Natural killer cell (primary cell): ENCODE results near the gene NRF1. TPM values are rescaled to one million over a fixed set of nuclear protein-coding genes. Genes with fewer than 3 reads are reported as not detected.

Experiments used
- ATAC-seq, 3 donors: fragments of 150-1000 bp in 2 of 3; fragments of 200-7000 bp in 1 of 3; cut with Tn5 transposase; 1 replicate in 1 of 3; 2 replicates in 2 of 3; pipeline ENCODE4 v1.10.0; 2021; ENCODE audit warnings: mild to moderate bottlenecking in 2 of 3, moderate library complexity in 2 of 3
- DNase-seq, 2 donors: peaks; one replicate each; pipeline versions ENCODE4 v3.0.0 to v3.0.0-alpha.2; 2013 to 2021; ENCODE audit warnings: mixed read lengths in 1 of 2
- H3K27ac ChIP-seq: one replicate; pipeline ENCODE4 v1.5.1; 2013; ENCODE audit warnings: mild to moderate bottlenecking, low read length
- H3K27me3 ChIP-seq: one replicate; pipeline ENCODE4 v1.6.1; 2013; ENCODE audit warnings: low read length; ENCODE audit not compliant: control insufficient read depth, insufficient read depth
- H3K36me3 ChIP-seq: one replicate; pipeline ENCODE4 v1.6.1; 2013; ENCODE audit warnings: low read length; ENCODE audit not compliant: control insufficient read depth, insufficient read depth
- H3K4me1 ChIP-seq: one replicate; pipeline ENCODE4 v1.6.1; 2013; ENCODE audit warnings: low read length; ENCODE audit not compliant: control insufficient read depth, insufficient read depth
- H3K4me3 ChIP-seq: one replicate; pipeline ENCODE4 v1.5.1; 2013; ENCODE audit warnings: low read length
- H3K9me3 ChIP-seq: one replicate; pipeline ENCODE4 v1.6.1; 2013; ENCODE audit warnings: low read length; ENCODE audit not compliant: control insufficient read depth, insufficient read depth
- H3K27ac Mint-ChIP-seq, 2 donors: one replicate each; pipeline ENCODE4 v1.8.0; 2022; ENCODE audit warnings: mild to moderate bottlenecking in 2 of 2, mixed read lengths in 2 of 2, moderate library complexity in 1 of 2
- H3K27me3 Mint-ChIP-seq, 2 donors: one replicate each; pipeline ENCODE4 v1.8.0; 2022; ENCODE audit warnings: low read depth in 2 of 2, mixed read lengths in 2 of 2
- H3K36me3 Mint-ChIP-seq: one replicate; pipeline ENCODE4 v1.8.0; 2022; ENCODE audit warnings: mixed read lengths
- H3K4me1 Mint-ChIP-seq, 2 donors: one replicate each; pipeline ENCODE4 v1.8.0; 2022; ENCODE audit warnings: mixed read lengths in 2 of 2
- H3K4me3 Mint-ChIP-seq: one replicate; pipeline ENCODE4 v1.8.0; 2022; ENCODE audit warnings: mild to moderate bottlenecking, moderate library complexity, mixed read lengths
- H3K9me3 Mint-ChIP-seq, 2 donors: one replicate each; pipeline ENCODE4 v1.8.0; 2022; ENCODE audit warnings: mixed read lengths in 2 of 2
- CTCF ChIP-seq: fragments of 200-600 bp; IDR thresholded peaks from one replicate; pipeline ENCODE4 v1.8.0; 2022; ENCODE audit warnings: antibody characterized with exemption
- WGBS: methylation state at CpG from one replicate; pipeline ENCODE4 v1.1.7; 2013; ENCODE audit warnings: missing lambda C conversion rate; ENCODE audit not compliant: insufficient coverage; 5-methylcytosine and 5-hydroxymethylcytosine counted together
- intact Hi-C: fragments of 100-400 bp; cut with micrococcal nuclease; formaldehyde crosslinking; loops from one replicate; pipeline ENCODE4 v1.14.2; 2022
- total RNA-seq, 4 donors: library from RNA; stranded (reverse); fragments of 120-200 nt in 1 of 4; gene quantifications; one replicate each; pipeline versions ENCODE4 v1.2.3 to v1.2.4, GENCODE V29; 2013 to 2022

NRF1 gene
- total RNA-seq, 3 donors from 2014 or later (not counting 1 experiment from before 2014, with no cell fraction given) = 39.8 to 43.5 (median 40.1) TPM

GRCh38 chr7:129729511-129729910 is 118.0 kb downstream of the NRF1 start:
- Histone ChIP-seq H3K9me3 (no peaks in the 10 kb centered on the region), H3K27ac (no peak overlapping the region), H3K4me3 (no peak overlapping the region), H3K4me1 (no peaks in the 10 kb centered on the region), H3K27me3 (no peaks in the 10 kb centered on the region), H3K36me3 (peaks cover 66% of the 10 kb centered on the region)
- Mint-ChIP-seq H3K4me1 (peaks cover 0 to 4% of the 10 kb centered on the region in 2 donors), H3K27me3 (no peaks in the 10 kb centered on the region), H3K27ac (no peak overlapping the region), H3K4me3 (no peak overlapping the region), H3K9me3 (no peaks in the 10 kb centered on the region), H3K36me3 (peaks cover 5% of the 10 kb centered on the region)
- 100% methylated on average over 2 of the region's 2 CpGs for WGBS
- no peak for TF ChIP-seq CTCF
- intact Hi-C loops = no loop called here
- ATAC-seq (no peak), DNase-seq (no peak)

GRCh38 chr7:129730159-129730558 is 118.6 kb downstream of the NRF1 start:
- intact Hi-C loops = no loop called here
- H3K27me3 Mint-ChIP-seq = no peaks in the 10 kb centered on the region
- H3K36me3 Mint-ChIP-seq = no peaks in the 10 kb centered on the region
- H3K4me3 ChIP-seq = no peak overlapping the region
- WGBS = 100% methylated on average over 3 of the region's 3 CpGs
- TF ChIP-seq CTCF = no peak
- H3K4me1 Mint-ChIP-seq = peaks cover 0 to 4% of the 10 kb centered on the region in 2 donors
- no peak overlapping the region for H3K27ac Mint-ChIP-seq
- H3K27ac ChIP-seq = no peak overlapping the region
- no peaks in the 10 kb centered on the region for H3K27me3 ChIP-seq
- H3K36me3 ChIP-seq = peaks cover 66% of the 10 kb centered on the region
- H3K9me3 ChIP-seq = no peaks in the 10 kb centered on the region
- H3K4me3 Mint-ChIP-seq = no peak overlapping the region
- no peaks in the 10 kb centered on the region for H3K4me1 ChIP-seq
- no peak for DNase-seq
- H3K9me3 Mint-ChIP-seq = no peaks in the 10 kb centered on the region
- no peak for ATAC-seq

- no peak overlapping the region for H3K27ac Mint-ChIP-seq
- TF ChIP-seq CTCF = no peak
- no peak overlapping the region for H3K4me3 ChIP-seq
- H3K9me3 Mint-ChIP-seq = no peaks in the 10 kb centered on the region
- H3K36me3 Mint-ChIP-seq = no peaks in the 10 kb centered on the region
- H3K36me3 ChIP-seq = peaks cover 44% of the 10 kb centered on the region
- no peak for ATAC-seq
- H3K27me3 ChIP-seq = no peaks in the 10 kb centered on the region
- DNase-seq = no peak
- no peaks in the 10 kb centered on the region for H3K4me1 ChIP-seq
- H3K27ac ChIP-seq = no peak overlapping the region
- H3K27me3 Mint-ChIP-seq = no peaks in the 10 kb centered on the region
- 96% methylated on average over 5 of the region's 5 CpGs for WGBS
- H3K4me3 Mint-ChIP-seq = no peak overlapping the region
- intact Hi-C loops = no loop called here
- H3K9me3 ChIP-seq = no peaks in the 10 kb centered on the region
- H3K4me1 Mint-ChIP-seq = peaks cover 0 to 4% of the 10 kb centered on the region in 2 donors
Measured at GRCh38 chr7:129734400-129734799, 122.9 kb downstream of the NRF1 start.

- 97% methylated on average over 4 of the region's 4 CpGs for WGBS
- Mint-ChIP-seq H3K4me1 (no peaks in the 10 kb centered on the region), H3K4me3 (no peak overlapping the region), H3K36me3 (no peaks in the 10 kb centered on the region), H3K27ac (no peak overlapping the region), H3K27me3 (no peaks in the 10 kb centered on the region), H3K9me3 (no peaks in the 10 kb centered on the region)
- Histone ChIP-seq H3K27me3 (no peaks in the 10 kb centered on the region), H3K27ac (no peak overlapping the region), H3K4me1 (no peaks in the 10 kb centered on the region), H3K36me3 (peaks cover 25% of the 10 kb centered on the region), H3K4me3 (no peak overlapping the region), H3K9me3 (no peaks in the 10 kb centered on the region)
- DNase-seq (no peak), ATAC-seq (no peak)
- intact Hi-C loops = no loop called here
- TF ChIP-seq CTCF = no peak
Measured at GRCh38 chr7:129739427-129739826, 127.9 kb downstream of the NRF1 start.
